K562 (cell line): Measurements from ENCODE around the gene PRR19. TPM values are rescaled to one million over a fixed set of nuclear protein-coding genes. Genes with fewer than 3 reads are reported as not detected.

Experiments used
- ARNT ChIP-seq, 2 experiments: fragments of 450-650 bp; IDR thresholded peaks; 2 replicates each; pipeline ENCODE4 v1.6.1; 2016; ENCODE audit warnings: mild to moderate bottlenecking in 1 of 2
- CBX3 ChIP-seq, 2 experiments: IDR thresholded peaks; 1 replicate in 1 of 2; 2 replicates in 1 of 2; pipeline ENCODE4 v1.6.1; 2012; ENCODE audit warnings: inconsistent platforms in 2 of 2, low read length in 2 of 2, borderline replicate concordance in 1 of 2, control low read depth in 1 of 2
- CBX8 ChIP-seq: fragments of 200-600 bp; sonication (generic); IDR thresholded peaks from 2 replicates; pipeline ENCODE4 v1.6.1; 2012; ENCODE audit warnings: borderline replicate concordance, mixed run types, low read depth, mild to moderate bottlenecking, moderate library complexity, mixed read lengths, low read length, control low read depth, inconsistent platforms; ENCODE audit not compliant: poor library complexity, severe bottlenecking; ENCODE audit errors: extremely low read depth
- CEBPG ChIP-seq, 3 experiments: fragments of 200-800 bp in 1 of 3; sonication (Bioruptor generic) in 1 of 3; sonication (generic) in 1 of 3; formaldehyde crosslinking in 1 of 3; IDR thresholded peaks in 2 of 3; conservative IDR thresholded peaks in 1 of 3; 2 replicates each; pipeline versions ENCODE4 v1.6.1 to v1.8.0; 2016 to 2022; ENCODE audit warnings: missing compliant biosample characterization in 2 of 3, missing genetic modification characterization in 2 of 3, mild to moderate bottlenecking in 1 of 3, missing genetic modification reagents in 1 of 3
- CREB3L1 ChIP-seq: fragments of 450-650 bp; IDR thresholded peaks from 2 replicates; pipeline ENCODE4 v1.6.1; 2014; ENCODE audit warnings: low read depth, mild to moderate bottlenecking, moderate library complexity, borderline replicate concordance
- CREB5 ChIP-seq: fragments of 250-450 bp; sonication (Bioruptor Pico); IDR thresholded peaks from 2 replicates; pipeline ENCODE4 v1.5.0; 2020; ENCODE audit warnings: mild to moderate bottlenecking
- DACH1 ChIP-seq: fragments of 450-650 bp; IDR thresholded peaks from 2 replicates; pipeline ENCODE4 v1.6.1; 2018; ENCODE audit not compliant: partially characterized antibody
- KDM4B ChIP-seq, 2 experiments: fragments of 450-650 bp in 1 of 2; sonication (generic) in 1 of 2; IDR thresholded peaks; 2 replicates each; pipeline ENCODE4 v1.6.1; 2016 to 2017; ENCODE audit warnings: borderline replicate concordance in 2 of 2, antibody characterized with exemption in 1 of 2, low read depth in 1 of 2, mild to moderate bottlenecking in 1 of 2
- RFX5 ChIP-seq: IDR thresholded peaks from 2 replicates; pipeline ENCODE4 v1.6.1; 2011; ENCODE audit warnings: low read depth, mild to moderate bottlenecking, improper control_type of control experiment, low read length
- SAFB2 ChIP-seq: fragments of 200-400 bp; formaldehyde crosslinking; IDR thresholded peaks from 2 replicates; pipeline ENCODE4 v1.6.1; 2018; ENCODE audit warnings: borderline replicate concordance, low read length, low read depth, moderate library complexity; ENCODE audit not compliant: severe bottlenecking
- SRSF1 ChIP-seq: fragments of 200-400 bp; formaldehyde crosslinking; IDR thresholded peaks from 2 replicates; pipeline ENCODE4 v1.6.1; 2017; ENCODE audit warnings: mild to moderate bottlenecking, low read depth, low read length, moderate library complexity
- TARDBP ChIP-seq: fragments of 450-650 bp; IDR thresholded peaks from 2 replicates; pipeline ENCODE4 v1.6.1; 2016
- TBP ChIP-seq: optimal IDR thresholded peaks from 2 replicates; pipeline ENCODE3; 2011; ENCODE audit warnings: low read depth, low read length, improper control_type of control experiment
- TFAP4 ChIP-seq: sonication (generic); formaldehyde crosslinking; IDR thresholded peaks from 2 replicates; pipeline ENCODE4 v1.8.0; 2022; ENCODE audit warnings: missing genetic modification reagents, mild to moderate bottlenecking, moderate library complexity, borderline replicate concordance
- ZKSCAN1 ChIP-seq: fragments of 150-350 bp; IDR thresholded peaks from 2 replicates; pipeline ENCODE4 v1.6.1; 2016; ENCODE audit warnings: low read depth, low read length
- ZNF124 ChIP-seq: sonication (generic); formaldehyde crosslinking; IDR thresholded peaks from 2 replicates; pipeline ENCODE4 v1.8.1; 2022; ENCODE audit warnings: missing genetic modification reagents
- ZNF586 ChIP-seq: fragments of 450-650 bp; formaldehyde crosslinking; conservative IDR thresholded peaks from 2 replicates; pipeline ENCODE4 v1.4.0; 2020; ENCODE audit warnings: mild to moderate bottlenecking, moderate library complexity
- ZNF592 ChIP-seq: fragments of 450-650 bp; IDR thresholded peaks from 2 replicates; pipeline ENCODE4 v1.6.1; 2017; ENCODE audit warnings: antibody characterized with exemption, mild to moderate bottlenecking
- polyA plus RNA-seq, 8 experiments: library from polyadenylated mRNA; depleted of rRNA in 4 of 8; stranded (reverse) in 5 of 8; unstranded in 3 of 8; fragments of >200 nt; fragmentation: Nextera tagmentation in 2 of 8; fragmentation: Illumina TruSeq in 1 of 8; extraction: Ambion mirVana in 2 of 8; extraction: Trizol in 1 of 8; gene quantifications; 2 replicates each; pipeline versions ENCODE4 v1.2.1 to v1.2.3, GENCODE V29; 2011 to 2014; ENCODE audit warnings: inconsistent platforms in 1 of 8, missing spikeins in 1 of 8
- total RNA-seq, 7 experiments: library from RNA; depleted of rRNA in 6 of 7; stranded (reverse); fragments of >200 nt in 6 of 7; fragmentation: Illumina TruSeq in 2 of 7; extraction: Trizol in 2 of 7; gene quantifications; 2 replicates each; pipeline versions ENCODE4 v1.2.1 to v1.2.3, GENCODE V29; 2011 to 2021; ENCODE audit warnings: low replicate concordance in 1 of 7

Gene PRR19
- total and polyA plus RNA-seq, 9 of the 15 experiments (the other 6 are each of a cell fraction or from before 2014, with no cell fraction given) = 0.10 to 1.6 (median 0.54) TPM

GRCh38 chr19:42295831-42296525 lies 6.0 kb upstream of the PRR19 start (continued):
- TF ChIP-seq KDM4B (IDR thresholded peaks at IDR 0.05; ENCODE audit: borderline replicate concordance in 2 of 2, low read depth in 1 of 2) = no peak
- TF ChIP-seq CREB3L1 = no peak
- TF ChIP-seq ZNF124 (CRISPR knock-in tag) = no peak
- TF ChIP-seq SRSF1 = no peak
- TF ChIP-seq ARNT (IDR thresholded peaks at IDR 0.05) = no peak
- no peak for TF ChIP-seq RFX5
- TF ChIP-seq ZNF592 = no peak
- no peak for TF ChIP-seq CREB5 (CRISPR knock-in tag)
- TF ChIP-seq CBX3 (IDR thresholded peaks at IDR 0.05; ENCODE audit: borderline replicate concordance in 1 of 2, low read length in 2 of 2) = no peak
- TF ChIP-seq ZKSCAN1 = 0 out of 2 replicates have a peak, but pooled peaks have one; percentile 22
- no peak for TF ChIP-seq CBX8
- TF ChIP-seq TBP = no peak
- TF ChIP-seq SAFB2 = no peak
- TF ChIP-seq TARDBP = peak; percentile 54; the same call in 1 of the 2 replicates
- TF ChIP-seq DACH1 = no peak
- TF ChIP-seq ZNF586 = no peak
- no peak for TF ChIP-seq CEBPG (CRISPR knock-in tag; IDR thresholded peaks at IDR 0.05)
- no peak for TF ChIP-seq CEBPG (tag; conservative IDR thresholded peaks at IDR 0.05 in 1 of 2, IDR thresholded peaks at IDR 0.05 in 1 of 2)
- peak; percentile 35; the same call in 1 of the 2 replicates for TF ChIP-seq TFAP4 (CRISPR knock-in tag)
